ENCODE measurements around the gene SAG.

GRCh38 chr2:233380132-233380895 lies 72.7 kb downstream of the SAG start:
- TF ChIP-seq CTCF (conservative IDR thresholded peaks at IDR 0.05; ENCODE audit: low read depth in 2 of 2) (no peak), CREB1 (CRISPR knock-in tag; IDR thresholded peaks at IDR 0.05; ENCODE audit: low read depth) (no peak), ETS1 (IDR thresholded peaks at IDR 0.05) (no peak), EZH2 (IDR thresholded peaks at IDR 0.05; ENCODE audit: low read depth, unreplicated experiment) (no peak), POLR2AphosphoS5 (IDR thresholded peaks at IDR 0.05; ENCODE audit: low read depth) (no peak), EZH2phosphoT487 (IDR thresholded peaks at IDR 0.05; ENCODE audit: unreplicated experiment) (no peak), ZNF462 (CRISPR knock-in tag; IDR thresholded peaks at IDR 0.05) (no peak), REST (IDR thresholded peaks at IDR 0.05; ENCODE audit: unreplicated experiment) (no peak), NANOG (IDR thresholded peaks at IDR 0.05; ENCODE audit: borderline replicate concordance) (no peak), JUNB (IDR thresholded peaks at IDR 0.05; ENCODE audit: unreplicated experiment) (no peak), STAT1 (IDR thresholded peaks at IDR 0.05; ENCODE audit: unreplicated experiment) (no peak), ZNF114 (CRISPR knock-in tag; IDR thresholded peaks at IDR 0.05) (no peak), ZNF331 (CRISPR knock-in tag; IDR thresholded peaks at IDR 0.05; ENCODE audit: low read depth) (no peak)
